ENCODE results near the gene TFCP2. TPM values are rescaled to one million over a fixed set of nuclear protein-coding genes. Genes with fewer than 3 reads are reported as not detected.

The TFCP2 gene
- total RNA-seq, 2 experiments from 2014 or later, result 33.6 to 35.4 TPM

- Mint-ChIP-seq H3K9me3 (no peaks in the 10 kb centered on the region), H3K36me3 (peaks cover 38% of the 10 kb centered on the region), H3K27ac (no peak overlapping the region), H3K4me1 (peaks cover 22% of the 10 kb centered on the region), H3K4me3 (no peak overlapping the region), H3K27me3 (no peaks in the 10 kb centered on the region)
- ATAC-seq (ENCODE audit: low read depth), result no peak
- POLR2A ChIA-PET, result interaction anchor here (0.7 kb wide), 1 partner anchor 324 kb away, joined by 3 read pairs; no protein-coding TSS in a partner anchor
- no peak for DNase-seq
These were observed 12.0 kb downstream of the TFCP2 start for GRCh38 chr12:51160814-51161459.

- POLR2A ChIA-PET, result no interaction called here
- no peak overlapping the region for H3K27ac Mint-ChIP-seq
These were observed 16.6 kb downstream of the TFCP2 start for GRCh38 chr12:51156245-51156765.

GRCh38 chr12:51152953-51153352 lies 20.0 kb downstream of the TFCP2 start:
- no peak overlapping the region for H3K27ac Mint-ChIP-seq
- no peak for ATAC-seq (ENCODE audit: low read depth)
- no peak overlapping the region for H3K4me3 Mint-ChIP-seq
- H3K36me3 Mint-ChIP-seq, result peaks cover 2% of the 10 kb centered on the region
- POLR2A ChIA-PET, result no interaction called here
- DNase-seq, result no peak
- no peaks in the 10 kb centered on the region for H3K9me3 Mint-ChIP-seq
- H3K4me1 Mint-ChIP-seq, result peaks cover 8% of the 10 kb centered on the region
- H3K27me3 Mint-ChIP-seq, result no peaks in the 10 kb centered on the region

More at GRCh38 chr12:51156245-51156765, 16.6 kb downstream of the TFCP2 start:
- H3K27me3 Mint-ChIP-seq, result no peaks in the 10 kb centered on the region
- ATAC-seq (ENCODE audit: low read depth) (no peak), DNase-seq (no peak)
- no peaks in the 10 kb centered on the region for H3K9me3 Mint-ChIP-seq
- H3K4me1 Mint-ChIP-seq, result peaks cover 17% of the 10 kb centered on the region
- H3K36me3 Mint-ChIP-seq, result peaks cover 13% of the 10 kb centered on the region
- H3K4me3 Mint-ChIP-seq, result no peak overlapping the region

GRCh38 chr12:51150777-51151176 lies 22.2 kb downstream of the TFCP2 start:
- POLR2A ChIA-PET, result no interaction called here
- peaks cover 7% of the 10 kb centered on the region for H3K4me1 Mint-ChIP-seq
- ATAC-seq (ENCODE audit: low read depth), result no peak

GRCh38 chr12:51147309-51147708 lies 25.6 kb downstream of the TFCP2 start:
- H3K36me3 Mint-ChIP-seq, result peaks cover 18% of the 10 kb centered on the region
- no peak overlapping the region for H3K4me3 Mint-ChIP-seq
- ATAC-seq (ENCODE audit: low read depth), result no peak
- no peaks in the 10 kb centered on the region for H3K27me3 Mint-ChIP-seq
- H3K27ac Mint-ChIP-seq, result no peak overlapping the region
- POLR2A ChIA-PET, result no interaction called here
- peaks cover 3% of the 10 kb centered on the region for H3K4me1 Mint-ChIP-seq
- no peak for DNase-seq
- H3K9me3 Mint-ChIP-seq, result no peaks in the 10 kb centered on the region

More at GRCh38 chr12:51150777-51151176, 22.2 kb downstream of the TFCP2 start:
- no peaks in the 10 kb centered on the region for H3K27me3 Mint-ChIP-seq
- no peaks in the 10 kb centered on the region for H3K9me3 Mint-ChIP-seq
- H3K4me3 Mint-ChIP-seq, result no peak overlapping the region
- H3K36me3 Mint-ChIP-seq, result peaks cover 6% of the 10 kb centered on the region
- H3K27ac Mint-ChIP-seq, result no peak overlapping the region
- DNase-seq, result no peak

DNA sequence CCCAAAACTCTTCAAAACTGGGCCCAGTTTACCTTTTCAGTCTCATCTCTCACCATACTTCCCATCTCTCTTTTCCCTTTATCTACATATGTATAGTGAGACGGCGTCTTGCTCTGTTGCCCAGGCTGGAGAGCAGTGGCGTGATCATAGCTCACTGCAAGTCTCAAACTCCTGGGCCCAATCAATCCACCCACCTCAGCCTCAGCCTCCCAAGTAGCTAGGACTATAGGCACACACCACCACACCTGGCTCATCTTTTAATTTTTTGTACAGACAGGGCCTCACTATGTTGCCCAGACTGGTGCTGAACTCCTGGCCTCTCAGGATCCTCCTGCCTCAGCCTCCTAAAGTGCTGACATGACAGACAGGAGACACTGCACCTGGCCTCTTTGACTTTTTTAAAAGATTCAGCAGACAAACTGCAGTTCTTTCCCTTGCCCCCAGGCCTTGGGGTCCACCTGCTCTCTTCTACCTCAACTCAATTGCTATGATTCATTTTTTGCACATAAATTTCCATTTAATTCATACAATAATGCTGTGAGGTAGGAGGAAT lies 33.6 kb downstream of the TFCP2 start:
- Mint-ChIP-seq H3K9me3 (no peaks in the 10 kb centered on the region), H3K4me3 (no peak overlapping the region), H3K27me3 (no peaks in the 10 kb centered on the region), H3K4me1 (peaks cover 1% of the 10 kb centered on the region), H3K27ac (no peak overlapping the region), H3K36me3 (peaks cover 25% of the 10 kb centered on the region)
- DNase-seq, result no peak
- ATAC-seq (ENCODE audit: low read depth), result no peak
- POLR2A ChIA-PET, result no interaction called here

DNA sequence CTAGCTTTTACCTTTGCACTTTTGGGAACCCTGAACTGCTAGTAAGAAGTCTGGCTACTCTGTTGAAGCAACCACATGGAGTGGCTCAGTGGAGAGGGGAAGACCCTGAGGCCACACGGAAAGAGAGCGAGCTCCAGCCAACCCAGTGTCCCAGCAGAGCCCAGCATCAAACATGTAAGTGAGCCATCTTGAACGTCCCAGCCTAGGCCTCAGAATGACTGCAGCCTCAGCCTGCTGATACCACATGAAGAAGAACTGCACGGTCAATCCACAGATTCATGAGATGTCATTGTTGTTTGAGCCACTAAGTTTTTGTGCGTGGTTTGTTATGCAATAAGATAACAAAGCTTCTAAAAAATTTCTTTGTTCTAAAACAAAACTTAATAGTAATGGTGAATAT lies 40.2 kb downstream of the TFCP2 start:
- ATAC-seq (ENCODE audit: low read depth) (no peak), DNase-seq (no peak)
- Mint-ChIP-seq H3K27me3 (no peaks in the 10 kb centered on the region), H3K4me3 (no peak overlapping the region), H3K36me3 (peaks cover 4% of the 10 kb centered on the region), H3K27ac (no peak overlapping the region), H3K9me3 (no peaks in the 10 kb centered on the region), H3K4me1 (no peaks in the 10 kb centered on the region)
- POLR2A ChIA-PET, result no interaction called here

- DNase-seq, result no peak
- Mint-ChIP-seq H3K36me3 (peaks cover 4% of the 10 kb centered on the region), H3K27me3 (no peaks in the 10 kb centered on the region), H3K27ac (no peak overlapping the region), H3K9me3 (no peaks in the 10 kb centered on the region), H3K4me1 (no peaks in the 10 kb centered on the region), H3K4me3 (no peak overlapping the region)
- POLR2A ChIA-PET, result no interaction called here
- ATAC-seq (ENCODE audit: low read depth), result no peak
These were observed 41.0 kb downstream of the TFCP2 start for GRCh38 chr12:51131745-51132521.

- Mint-ChIP-seq H3K36me3 (peaks cover 14% of the 10 kb centered on the region), H3K4me3 (no peak overlapping the region), H3K27ac (no peak overlapping the region), H3K27me3 (no peaks in the 10 kb centered on the region), H3K4me1 (no peaks in the 10 kb centered on the region), H3K9me3 (no peaks in the 10 kb centered on the region)
- POLR2A ChIA-PET, result no interaction called here
- no peak for DNase-seq
- ATAC-seq (ENCODE audit: low read depth), result no peak
These were observed 44.0 kb downstream of the TFCP2 start for GRCh38 chr12:51128919-51129318.

DNA sequence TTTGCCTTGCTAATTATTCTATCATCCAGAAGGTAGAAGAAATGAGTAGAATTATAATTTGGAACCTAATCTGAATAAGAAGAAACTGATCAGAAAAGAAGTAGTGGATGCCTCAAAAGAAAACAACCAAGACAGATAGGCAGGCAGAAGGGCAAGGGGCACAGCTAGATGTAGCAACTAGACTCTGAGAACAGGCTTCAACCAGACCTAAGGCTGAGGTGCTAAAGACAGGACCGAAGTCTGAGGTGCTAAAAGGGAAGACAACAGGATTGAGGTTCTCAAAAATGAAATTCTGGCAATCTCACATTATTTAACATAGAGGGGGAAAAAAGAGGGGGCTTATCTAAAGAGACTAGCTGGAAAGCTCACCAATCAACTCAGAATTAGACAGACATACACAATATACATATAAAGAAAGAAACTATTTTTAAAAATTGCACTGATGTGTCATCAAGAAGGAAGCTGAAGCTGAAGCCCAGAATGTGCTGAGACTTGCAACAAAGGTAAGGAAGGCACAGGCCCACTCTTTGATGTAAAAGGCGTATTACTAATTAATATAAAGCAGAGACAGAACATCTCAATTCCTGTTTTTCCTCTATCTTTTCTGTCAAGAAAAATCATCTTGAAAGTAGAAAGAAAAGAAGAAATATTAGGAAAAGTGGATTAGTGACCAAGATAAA lies 45.7 kb downstream of the TFCP2 start:
- Mint-ChIP-seq H3K27ac (no peak overlapping the region), H3K27me3 (no peaks in the 10 kb centered on the region), H3K4me3 (no peak overlapping the region), H3K9me3 (no peaks in the 10 kb centered on the region), H3K36me3 (peaks cover 11% of the 10 kb centered on the region), H3K4me1 (no peaks in the 10 kb centered on the region)
- DNase-seq, result no peak
- no peak for ATAC-seq (ENCODE audit: low read depth)
- POLR2A ChIA-PET, result no interaction called here

GRCh38 chr12:51126297-51126696 lies 46.6 kb downstream of the TFCP2 start:
- H3K27ac Mint-ChIP-seq, result no peak overlapping the region
- POLR2A ChIA-PET, result no interaction called here

GRCh38 chr12:51124504-51124903 lies 48.4 kb downstream of the TFCP2 start:
- POLR2A ChIA-PET, result no interaction called here

More at GRCh38 chr12:51126297-51126696, 46.6 kb downstream of the TFCP2 start:
- H3K4me1 Mint-ChIP-seq, result no peaks in the 10 kb centered on the region
- no peak overlapping the region for H3K4me3 Mint-ChIP-seq
- H3K36me3 Mint-ChIP-seq, result peaks cover 11% of the 10 kb centered on the region
- ATAC-seq (ENCODE audit: low read depth) (no peak), DNase-seq (no peak)
- no peaks in the 10 kb centered on the region for H3K27me3 Mint-ChIP-seq
- H3K9me3 Mint-ChIP-seq, result no peaks in the 10 kb centered on the region

GRCh38 chr12:51122844-51123243 lies 50.1 kb downstream of the TFCP2 start:
- Mint-ChIP-seq H3K9me3 (no peaks in the 10 kb centered on the region), H3K27me3 (no peaks in the 10 kb centered on the region), H3K36me3 (peaks cover 18% of the 10 kb centered on the region), H3K27ac (no peak overlapping the region), H3K4me3 (no peak overlapping the region), H3K4me1 (peaks cover 4% of the 10 kb centered on the region)
- DNase-seq (no peak), ATAC-seq (ENCODE audit: low read depth) (no peak)
- POLR2A ChIA-PET, result no interaction called here

More at GRCh38 chr12:51124504-51124903, 48.4 kb downstream of the TFCP2 start:
- no peak for DNase-seq
- H3K4me1 Mint-ChIP-seq, result no peaks in the 10 kb centered on the region
- no peak overlapping the region for H3K27ac Mint-ChIP-seq
- no peak for ATAC-seq (ENCODE audit: low read depth)
- H3K9me3 Mint-ChIP-seq, result no peaks in the 10 kb centered on the region
- H3K4me3 Mint-ChIP-seq, result no peak overlapping the region
- H3K27me3 Mint-ChIP-seq, result no peaks in the 10 kb centered on the region
- H3K36me3 Mint-ChIP-seq, result peaks cover 11% of the 10 kb centered on the region
